Measurements from ENCODE around the gene SURF2.
A peak's percentile ranks its signal among the peaks of the same experiment; 100 is the strongest.

SURF2 gene

DNA sequence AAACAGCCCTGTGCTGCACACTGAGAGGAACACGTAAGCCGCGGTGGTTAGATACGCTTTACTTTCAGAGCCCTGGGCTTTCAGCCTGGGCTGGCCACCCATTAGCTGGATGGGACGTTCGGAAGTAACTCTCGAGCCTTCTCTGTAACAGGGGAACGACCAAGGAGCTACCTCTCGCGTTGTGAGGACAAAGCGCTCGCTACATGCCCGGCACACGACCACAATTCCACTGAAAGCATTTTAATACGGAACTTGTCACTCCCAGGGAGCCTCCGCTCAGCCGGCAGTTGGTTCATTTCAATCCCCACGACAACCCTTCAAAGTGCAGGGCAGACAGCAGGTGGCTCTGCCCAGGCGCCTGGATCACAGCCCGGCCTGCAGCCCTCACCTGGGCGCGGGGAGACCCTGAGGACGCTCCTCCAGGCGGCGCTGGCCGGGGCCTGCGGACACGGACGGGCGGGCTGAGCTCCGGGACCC lies 431 bp upstream of the SURF2 start:
- TF ChIP-seq, protein P1, sequence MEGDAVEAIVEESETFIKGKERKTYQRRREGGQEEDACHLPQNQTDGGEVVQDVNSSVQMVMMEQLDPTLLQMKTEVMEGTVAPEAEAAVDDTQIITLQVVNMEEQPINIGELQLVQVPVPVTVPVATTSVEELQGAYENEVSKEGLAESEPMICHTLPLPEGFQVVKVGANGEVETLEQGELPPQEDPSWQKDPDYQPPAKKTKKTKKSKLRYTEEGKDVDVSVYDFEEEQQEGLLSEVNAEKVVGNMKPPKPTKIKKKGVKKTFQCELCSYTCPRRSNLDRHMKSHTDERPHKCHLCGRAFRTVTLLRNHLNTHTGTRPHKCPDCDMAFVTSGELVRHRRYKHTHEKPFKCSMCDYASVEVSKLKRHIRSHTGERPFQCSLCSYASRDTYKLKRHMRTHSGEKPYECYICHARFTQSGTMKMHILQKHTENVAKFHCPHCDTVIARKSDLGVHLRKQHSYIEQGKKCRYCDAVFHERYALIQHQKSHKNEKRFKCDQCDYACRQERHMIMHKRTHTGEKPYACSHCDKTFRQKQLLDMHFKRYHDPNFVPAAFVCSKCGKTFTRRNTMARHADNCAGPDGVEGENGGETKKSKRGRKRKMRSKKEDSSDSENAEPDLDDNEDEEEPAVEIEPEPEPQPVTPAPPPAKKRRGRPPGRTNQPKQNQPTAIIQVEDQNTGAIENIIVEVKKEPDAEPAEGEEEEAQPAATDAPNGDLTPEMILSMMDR (conservative IDR thresholded peaks at IDR 0.05; ENCODE audit: control insufficient read depth, insufficient read depth, low read depth, low read length), result no peak
- no peak for DNase-seq (ENCODE audit: low read depth)
- H3K4me3 ChIP-seq (ENCODE audit: control insufficient read depth, low read depth, low read length), result peak overlapping the region; percentile 67

DNA sequence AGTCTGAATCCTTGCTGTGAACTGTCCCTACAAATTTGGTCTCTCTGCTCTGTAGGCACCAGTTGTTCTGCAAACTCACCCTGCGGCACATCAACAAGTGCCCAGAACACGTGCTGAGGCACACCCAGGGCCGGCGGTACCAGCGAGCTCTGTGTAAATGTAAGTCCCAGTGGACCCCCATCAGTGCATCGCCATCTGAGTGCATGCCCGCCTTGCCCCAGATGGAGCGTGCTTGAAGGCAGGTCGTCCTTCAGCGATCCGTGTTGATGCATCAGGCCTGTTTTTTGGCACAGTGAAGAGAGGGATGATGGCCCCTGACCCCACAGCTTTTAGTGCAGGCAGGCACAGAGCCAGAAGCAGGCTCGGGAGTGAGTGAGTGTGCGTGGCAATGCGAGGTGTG lies 1.3 kb downstream of the SURF2 start:
- no peak for DNase-seq (ENCODE audit: low read depth)
- H3K4me3 ChIP-seq (ENCODE audit: control insufficient read depth, low read depth, low read length), result no peak overlapping the region
- TF ChIP-seq, protein P1 (conservative IDR thresholded peaks at IDR 0.05; ENCODE audit: control insufficient read depth, insufficient read depth, low read depth, low read length), result no peak

DNA sequence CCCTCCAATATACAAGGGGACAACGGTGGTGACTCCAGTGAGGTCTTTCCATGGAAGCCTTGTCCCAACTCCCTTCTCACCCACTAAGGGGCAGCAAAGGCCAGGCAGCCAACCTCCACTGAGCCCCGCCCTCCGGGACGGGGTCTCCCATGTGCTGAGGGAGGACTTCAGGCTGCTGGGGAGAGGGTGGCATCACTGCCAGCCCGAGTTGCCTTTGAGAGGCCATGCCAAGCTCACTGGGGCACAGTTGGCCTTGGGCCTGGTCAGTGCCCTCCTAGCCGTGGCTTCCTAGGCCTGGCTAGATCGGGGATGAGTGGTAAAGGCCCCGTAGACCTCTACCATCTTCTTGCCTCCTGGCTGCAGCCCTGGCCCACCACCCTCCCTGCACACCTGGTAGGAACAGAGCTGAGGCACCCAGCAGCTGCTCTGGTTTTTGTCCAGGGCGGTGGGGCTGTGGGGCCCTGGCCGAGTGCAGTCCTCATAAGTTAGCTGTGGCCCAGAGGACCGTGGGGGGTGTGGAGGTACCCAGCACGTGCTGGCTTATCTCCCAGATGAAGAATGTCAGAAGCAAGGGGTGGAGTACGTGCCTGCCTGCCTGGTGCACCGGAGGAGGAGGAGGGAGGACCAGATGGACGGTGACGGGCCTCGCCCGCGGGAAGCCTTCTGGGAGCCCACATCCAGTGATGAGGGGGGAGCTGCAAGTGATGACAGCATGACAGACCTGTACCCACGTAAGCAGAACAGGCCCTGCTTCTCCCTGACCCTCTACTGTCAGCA lies 3.2 kb downstream of the SURF2 start:
- TF ChIP-seq, protein P1 (conservative IDR thresholded peaks at IDR 0.05; ENCODE audit: control insufficient read depth, insufficient read depth, low read depth, low read length), result peak; percentile 55
- DNase-seq (ENCODE audit: low read depth), result no peak

DNA sequence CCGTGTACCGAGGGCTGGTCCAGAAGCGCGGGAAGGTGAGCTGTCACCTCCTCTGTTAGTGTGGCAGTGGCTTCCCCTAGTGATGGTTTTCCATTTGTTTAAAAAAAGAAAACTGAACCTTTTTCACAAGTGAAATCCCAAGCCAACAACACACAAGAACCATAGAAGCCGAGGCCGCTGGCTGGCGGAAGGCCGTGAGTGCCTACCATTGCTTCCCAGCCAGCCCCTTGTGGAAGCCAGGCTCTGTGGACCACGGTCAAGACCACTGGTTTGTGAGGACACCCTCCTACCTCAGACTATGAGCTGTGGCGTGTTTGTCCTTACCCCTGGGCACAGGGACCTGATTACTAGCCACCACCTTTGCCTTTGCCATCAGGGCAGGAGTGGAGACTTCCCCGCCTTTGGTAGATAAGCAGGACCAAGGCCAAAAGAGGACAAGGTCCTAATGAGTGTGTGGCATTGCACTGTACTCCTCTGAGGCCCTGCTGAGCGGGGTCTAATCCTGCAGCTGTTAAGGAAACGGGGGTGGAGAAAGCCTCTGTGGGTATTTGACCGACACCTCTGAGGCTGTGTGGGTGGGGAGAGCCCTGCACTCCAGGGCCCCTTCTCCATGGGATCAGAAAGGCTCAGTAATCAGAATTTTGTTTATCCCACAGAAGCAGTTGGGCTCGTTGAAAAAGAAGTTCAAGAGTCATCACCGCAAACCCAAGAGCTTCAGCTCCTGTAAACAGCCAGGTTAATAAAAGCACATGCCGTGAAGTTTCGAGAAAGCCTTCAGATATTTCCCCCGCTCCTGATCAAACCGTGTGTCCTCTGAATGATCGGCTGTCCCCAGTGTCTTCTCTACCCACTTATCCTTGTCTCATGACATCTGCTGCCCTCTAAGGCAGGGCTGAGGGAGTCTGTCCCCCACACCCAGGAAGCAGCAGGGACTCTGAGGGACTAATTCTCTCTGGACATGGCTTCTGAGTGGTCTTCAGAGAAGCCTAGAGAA lies 4.3 kb downstream of the SURF2 start:
- H3K4me3 ChIP-seq (ENCODE audit: control insufficient read depth, low read depth, low read length), result no peak overlapping the region
- no peak for DNase-seq (ENCODE audit: low read depth)
- TF ChIP-seq, protein P1 (conservative IDR thresholded peaks at IDR 0.05; ENCODE audit: control insufficient read depth, insufficient read depth, low read depth, low read length), result no peak

More for the DNA sequence above, 3.2 kb downstream of the SURF2 start:
- no peak overlapping the region for H3K4me3 ChIP-seq (ENCODE audit: control insufficient read depth, low read depth, low read length)

DNA sequence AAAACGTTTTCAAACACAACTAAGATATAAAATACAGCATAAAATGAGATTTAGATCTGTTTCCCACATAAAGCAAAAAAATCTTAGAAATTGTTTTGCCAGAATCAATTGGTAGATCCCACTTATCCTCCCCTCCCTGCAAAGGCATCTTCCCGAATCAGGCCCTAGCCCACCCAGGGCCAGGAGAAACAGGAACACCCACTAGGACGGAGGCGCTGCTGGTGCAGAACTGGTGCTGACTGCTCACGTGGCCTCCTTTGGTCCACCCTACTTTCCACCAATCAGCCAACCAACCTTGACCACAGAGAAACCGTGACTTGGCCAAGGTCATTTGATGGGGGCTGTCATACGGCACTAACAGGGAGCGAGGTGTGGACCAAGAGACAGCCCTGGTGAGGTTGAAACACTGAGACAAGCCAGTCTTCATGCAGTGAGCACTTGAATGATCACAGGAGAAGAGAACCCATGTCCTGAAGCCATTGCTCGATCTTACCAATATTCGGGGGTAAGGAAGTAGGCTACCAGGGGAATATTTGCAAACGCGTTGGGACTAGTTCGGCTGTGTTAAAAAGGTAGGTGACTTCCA lies 5.2 kb downstream of the SURF2 start:
- TF ChIP-seq, protein P1 (conservative IDR thresholded peaks at IDR 0.05; ENCODE audit: control insufficient read depth, insufficient read depth, low read depth, low read length), result no peak
- DNase-seq (ENCODE audit: low read depth), result no peak
- no peak overlapping the region for H3K4me3 ChIP-seq (ENCODE audit: control insufficient read depth, low read depth, low read length)

DNA sequence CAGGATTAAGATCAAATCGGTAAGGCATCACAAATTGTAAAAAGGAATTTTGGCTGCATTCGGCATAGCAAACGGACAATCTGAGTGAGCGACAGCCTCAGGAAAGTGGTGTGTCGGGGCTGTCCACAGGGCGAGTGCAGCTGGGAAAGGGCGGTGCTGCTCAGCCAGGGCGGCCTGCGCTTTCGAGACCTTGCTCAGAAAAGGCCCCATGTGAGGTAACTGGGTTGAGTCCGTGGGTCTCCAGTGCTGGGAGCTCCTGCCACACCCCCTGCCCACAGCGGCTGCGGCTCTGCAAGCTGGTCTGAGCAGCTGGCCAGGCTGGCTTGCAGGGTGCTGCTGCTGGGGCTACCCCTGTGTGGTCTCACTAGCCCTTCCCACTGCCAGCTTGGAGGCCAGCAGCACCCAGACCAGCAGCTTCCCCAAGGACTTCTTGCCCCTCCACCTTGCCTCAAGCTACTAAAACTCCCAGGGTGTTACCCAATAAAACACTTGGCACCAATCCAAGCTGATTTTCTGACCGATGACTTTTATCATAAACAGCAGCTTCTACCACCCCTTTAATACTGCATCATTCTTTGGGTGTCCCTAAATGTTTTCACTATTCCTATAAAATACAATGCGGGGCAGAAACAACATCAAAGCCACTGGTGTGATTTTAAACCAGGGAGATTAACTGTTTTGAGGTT lies 6.2 kb downstream of the SURF2 start:
- TF ChIP-seq, protein P1 (conservative IDR thresholded peaks at IDR 0.05; ENCODE audit: control insufficient read depth, insufficient read depth, low read depth, low read length), result no peak
- DNase-seq (ENCODE audit: low read depth), result peak; percentile 49
- no peak overlapping the region for H3K4me3 ChIP-seq (ENCODE audit: control insufficient read depth, low read depth, low read length)

Data from fibroblast of mammary gland (primary cell).